GM04503 (cell line): ENCODE measurements around the gene RPS23.

Experiments
- DNase-seq: peaks from one replicate; pipeline ENCODE4 v3.0.0-alpha.2; 2012; ENCODE audit warnings: low read depth

The RPS23 gene

GRCh38 chr5:82244854-82245635 lies 33.1 kb downstream of the RPS23 start:
- no peak for DNase-seq

- DNase-seq = no peak
Observed at GRCh38 chr5:82244151-82244550, 34.0 kb downstream of the RPS23 start.

GRCh38 chr5:82234885-82235284 lies 43.3 kb downstream of the RPS23 start:
- no peak for DNase-seq

- no peak for DNase-seq
Observed at GRCh38 chr5:82225525-82226172, 52.5 kb downstream of the RPS23 start.
